Endothelial cell of umbilical vein (primary cell): ENCODE results near the gene SETBP1.

Source experiments
- EZH2 ChIP-seq: IDR thresholded peaks from 2 replicates; pipeline ENCODE4 v1.6.1; 2012; ENCODE audit warnings: borderline replicate concordance, low read depth, mild to moderate bottlenecking, moderate library complexity, low read length, inconsistent platforms; ENCODE audit not compliant: severe bottlenecking
- TF ChIP-seq, protein P1 (sequence below), 2 donors: IDR thresholded peaks; 1 replicate in 1 of 2; 2 replicates in 1 of 2; pipeline ENCODE4 v1.5.1; 2011; ENCODE audit warnings: low read length in 2 of 2, mild to moderate bottlenecking in 2 of 2, moderate library complexity in 2 of 2, control low read depth in 1 of 2, inconsistent platforms in 1 of 2, low read depth in 1 of 2; ENCODE audit not compliant: insufficient read depth in 1 of 2; ENCODE audit errors: extremely low read depth in 1 of 2

DNA sequence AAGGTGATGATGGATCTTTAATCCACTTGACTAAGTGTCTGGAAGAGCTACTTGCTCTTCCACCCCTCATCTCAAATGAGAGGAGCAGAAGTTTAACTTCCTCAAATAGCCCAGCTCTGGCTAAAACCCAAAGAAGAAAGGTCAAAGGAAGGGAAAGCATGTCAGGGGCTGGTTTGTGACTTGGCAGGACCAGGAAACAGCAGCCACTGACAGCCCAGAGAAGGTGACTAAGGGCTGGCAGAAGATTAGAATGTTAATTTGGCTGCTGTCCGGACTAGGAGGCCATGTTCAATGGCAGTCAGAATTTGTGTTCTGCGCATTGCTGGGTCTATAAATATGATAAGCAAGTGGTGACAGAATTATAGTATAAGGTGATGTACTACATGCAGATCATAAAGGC, 386.2 kb downstream of the SETBP1 start:
- TF ChIP-seq EZH2 = no peak
- TF ChIP-seq, protein P1, sequence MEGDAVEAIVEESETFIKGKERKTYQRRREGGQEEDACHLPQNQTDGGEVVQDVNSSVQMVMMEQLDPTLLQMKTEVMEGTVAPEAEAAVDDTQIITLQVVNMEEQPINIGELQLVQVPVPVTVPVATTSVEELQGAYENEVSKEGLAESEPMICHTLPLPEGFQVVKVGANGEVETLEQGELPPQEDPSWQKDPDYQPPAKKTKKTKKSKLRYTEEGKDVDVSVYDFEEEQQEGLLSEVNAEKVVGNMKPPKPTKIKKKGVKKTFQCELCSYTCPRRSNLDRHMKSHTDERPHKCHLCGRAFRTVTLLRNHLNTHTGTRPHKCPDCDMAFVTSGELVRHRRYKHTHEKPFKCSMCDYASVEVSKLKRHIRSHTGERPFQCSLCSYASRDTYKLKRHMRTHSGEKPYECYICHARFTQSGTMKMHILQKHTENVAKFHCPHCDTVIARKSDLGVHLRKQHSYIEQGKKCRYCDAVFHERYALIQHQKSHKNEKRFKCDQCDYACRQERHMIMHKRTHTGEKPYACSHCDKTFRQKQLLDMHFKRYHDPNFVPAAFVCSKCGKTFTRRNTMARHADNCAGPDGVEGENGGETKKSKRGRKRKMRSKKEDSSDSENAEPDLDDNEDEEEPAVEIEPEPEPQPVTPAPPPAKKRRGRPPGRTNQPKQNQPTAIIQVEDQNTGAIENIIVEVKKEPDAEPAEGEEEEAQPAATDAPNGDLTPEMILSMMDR (IDR thresholded peaks at IDR 0.05; ENCODE audit: extremely low read depth in 1 of 2, insufficient read depth in 1 of 2, low read depth in 1 of 2, low read length in 2 of 2) = no peak
